PC-9 (cell line): Measurements from ENCODE around the gene LRP1-AS. TPM values are rescaled to one million over a fixed set of nuclear protein-coding genes. Genes with fewer than 3 reads are reported as not detected.

ENCODE experiments used
- BruUV-seq: library from RNA; stranded (reverse); fragments of 400-500 nt; replicated peaks from 2 replicates; lab custom pipeline; 2021; lab: Mats Ljungman, UMichigan
- CTCF ChIA-PET: fragments of 300-600 bp; sonication (Branson Sonifier 250); formaldehyde crosslinking; loops from one replicate; lab custom pipeline; 2022; ENCODE audit warnings: antibody characterized with exemption; lab: Charles Lee
- POLR2A ChIA-PET: fragments of 300-600 bp; sonication (Branson Sonifier 250); formaldehyde crosslinking; loops from one replicate; lab custom pipeline; 2022; ENCODE audit warnings: antibody characterized with exemption; ENCODE audit not compliant: unreplicated experiment; lab: Charles Lee
- DNase-seq, 2 experiments: peaks; one replicate each; pipeline versions ENCODE4 v3.0.0 to v3.0.0-alpha.2; 2015 to 2022; ENCODE audit warnings: mixed read lengths in 1 of 2
- H2AFZ ChIP-seq: fragments of 200-600 bp; sonication (generic); 2 replicates; pipeline ENCODE4 v1.8.1; 2017; ENCODE audit warnings: antibody characterized with exemption
- H3F3A ChIP-seq: fragments of 200-600 bp; sonication (generic); 2 replicates; pipeline ENCODE4 v1.8.1; 2017; ENCODE audit warnings: antibody characterized with exemption, mild to moderate bottlenecking, low read depth; ENCODE audit not compliant: insufficient read depth
- H3K27ac ChIP-seq: fragments of 200-600 bp; sonication (generic); 2 replicates; pipeline ENCODE4 v1.6.1; 2016; ENCODE audit warnings: mixed run types
- H3K27me3 ChIP-seq: fragments of 200-600 bp; sonication (generic); 2 replicates; pipeline ENCODE4 v1.6.1; 2016; ENCODE audit warnings: low read depth, mixed run types; ENCODE audit not compliant: insufficient read depth
- H3K36me3 ChIP-seq: fragments of 200-600 bp; sonication (generic); 2 replicates; pipeline ENCODE4 v1.6.1; 2016; ENCODE audit warnings: low read depth, mixed run types
- H3K4me1 ChIP-seq: fragments of 200-600 bp; sonication (generic); replicated peaks from 2 replicates; pipeline ENCODE4 v1.6.1; 2016; ENCODE audit warnings: mixed run types; ENCODE audit not compliant: insufficient read depth
- H3K4me2 ChIP-seq: fragments of 200-600 bp; sonication (generic); 2 replicates; pipeline ENCODE4 v1.6.1; 2017; ENCODE audit warnings: mixed run types
- H3K4me3 ChIP-seq: fragments of 200-600 bp; sonication (generic); 2 replicates; pipeline ENCODE4 v1.6.1; 2016; ENCODE audit warnings: mixed run types
- H3K79me2 ChIP-seq: fragments of 200-600 bp; sonication (generic); 2 replicates; pipeline ENCODE4 v1.6.1; 2017; ENCODE audit warnings: low read depth, mixed run types
- H3K9me2 ChIP-seq: fragments of 200-600 bp; sonication (generic); 2 replicates; pipeline ENCODE4 v1.8.1; 2017; ENCODE audit warnings: mild to moderate bottlenecking; ENCODE audit not compliant: insufficient read depth
- H3K9me3 ChIP-seq: fragments of 200-600 bp; sonication (generic); 2 replicates; pipeline ENCODE4 v1.8.1; 2016; ENCODE audit warnings: low read depth; ENCODE audit not compliant: insufficient read depth
- H4K20me1 ChIP-seq: fragments of 200-600 bp; sonication (generic); 2 replicates; pipeline ENCODE4 v1.8.1; 2017; ENCODE audit not compliant: insufficient read depth
- EZH2 ChIP-seq: fragments of 200-600 bp; sonication (generic); IDR thresholded peaks from 2 replicates; pipeline ENCODE4 v1.8.0; 2017; ENCODE audit warnings: antibody characterized with exemption, low read depth
- intact Hi-C: fragments of 100-400 bp; cut with micrococcal nuclease; formaldehyde crosslinking; loops from one replicate; pipeline ENCODE4 v1.10.0; 2022; ENCODE audit not compliant: unreplicated experiment
- total RNA-seq: library from RNA; stranded (reverse); gene quantifications from 2 replicates; pipeline ENCODE4 v1.2.3, GENCODE V29; 2021
- TF ChIP-seq, protein P1 (sequence below): fragments of 200-600 bp; sonication (generic); conservative IDR thresholded peaks from 2 replicates; pipeline ENCODE4 v1.6.1; 2017; ENCODE audit warnings: mixed run types, antibody characterized with exemption, mild to moderate bottlenecking, moderate library complexity

LRP1-AS gene
- total RNA-seq, 1 experiment from 2014 or later: not detected

DNA sequence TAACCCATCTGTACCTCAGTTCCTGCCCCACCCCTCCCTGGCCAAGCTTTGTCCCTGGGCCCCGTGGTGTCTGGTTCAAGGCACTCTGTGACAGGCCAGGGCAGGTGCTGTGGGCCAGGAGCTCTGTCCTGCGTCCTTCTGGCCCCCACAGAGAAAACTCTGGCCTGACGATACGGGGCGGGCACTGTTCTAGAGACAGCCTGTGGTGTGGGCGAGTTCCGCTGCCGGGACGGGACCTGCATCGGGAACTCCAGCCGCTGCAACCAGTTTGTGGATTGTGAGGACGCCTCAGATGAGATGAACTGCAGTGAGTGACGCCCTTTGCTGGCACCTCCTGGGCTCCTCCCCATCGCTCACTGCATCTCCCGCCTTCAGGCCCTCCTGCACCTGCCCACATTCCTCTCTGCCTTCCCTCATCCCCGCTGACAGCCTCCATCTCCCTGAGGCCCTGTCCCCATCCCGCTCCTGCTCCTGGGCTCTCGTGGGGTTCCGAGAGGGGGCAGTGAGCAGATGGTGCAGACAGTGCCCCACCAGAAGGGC, 46.4 kb upstream of the LRP1-AS start:
- H4K20me1 ChIP-seq: no peaks in the 10 kb centered on the region
- no peaks in the 10 kb centered on the region for H3K9me2 ChIP-seq
- H3K79me2 ChIP-seq: no peaks in the 10 kb centered on the region
- no TSS peak for BruUV-seq
- no peaks in the 10 kb centered on the region for H3K27me3 ChIP-seq
- TF ChIP-seq, protein P1, sequence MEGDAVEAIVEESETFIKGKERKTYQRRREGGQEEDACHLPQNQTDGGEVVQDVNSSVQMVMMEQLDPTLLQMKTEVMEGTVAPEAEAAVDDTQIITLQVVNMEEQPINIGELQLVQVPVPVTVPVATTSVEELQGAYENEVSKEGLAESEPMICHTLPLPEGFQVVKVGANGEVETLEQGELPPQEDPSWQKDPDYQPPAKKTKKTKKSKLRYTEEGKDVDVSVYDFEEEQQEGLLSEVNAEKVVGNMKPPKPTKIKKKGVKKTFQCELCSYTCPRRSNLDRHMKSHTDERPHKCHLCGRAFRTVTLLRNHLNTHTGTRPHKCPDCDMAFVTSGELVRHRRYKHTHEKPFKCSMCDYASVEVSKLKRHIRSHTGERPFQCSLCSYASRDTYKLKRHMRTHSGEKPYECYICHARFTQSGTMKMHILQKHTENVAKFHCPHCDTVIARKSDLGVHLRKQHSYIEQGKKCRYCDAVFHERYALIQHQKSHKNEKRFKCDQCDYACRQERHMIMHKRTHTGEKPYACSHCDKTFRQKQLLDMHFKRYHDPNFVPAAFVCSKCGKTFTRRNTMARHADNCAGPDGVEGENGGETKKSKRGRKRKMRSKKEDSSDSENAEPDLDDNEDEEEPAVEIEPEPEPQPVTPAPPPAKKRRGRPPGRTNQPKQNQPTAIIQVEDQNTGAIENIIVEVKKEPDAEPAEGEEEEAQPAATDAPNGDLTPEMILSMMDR: no peak
- no peak for TF ChIP-seq EZH2
- H2AFZ ChIP-seq: no peak overlapping the region
- H3K27ac ChIP-seq: no peak overlapping the region
- ChIA-PET CTCF (no interaction called here), POLR2A (no interaction called here)
- no peaks in the 10 kb centered on the region for H3K4me1 ChIP-seq
- intact Hi-C loops: no loop called here
- H3K4me3 ChIP-seq: no peak overlapping the region
- H3K36me3 ChIP-seq: no peaks in the 10 kb centered on the region
- no peak for DNase-seq
- H3K4me2 ChIP-seq: no peak overlapping the region
- no peaks in the 10 kb centered on the region for H3F3A ChIP-seq
- no peaks in the 10 kb centered on the region for H3K9me3 ChIP-seq

DNA sequence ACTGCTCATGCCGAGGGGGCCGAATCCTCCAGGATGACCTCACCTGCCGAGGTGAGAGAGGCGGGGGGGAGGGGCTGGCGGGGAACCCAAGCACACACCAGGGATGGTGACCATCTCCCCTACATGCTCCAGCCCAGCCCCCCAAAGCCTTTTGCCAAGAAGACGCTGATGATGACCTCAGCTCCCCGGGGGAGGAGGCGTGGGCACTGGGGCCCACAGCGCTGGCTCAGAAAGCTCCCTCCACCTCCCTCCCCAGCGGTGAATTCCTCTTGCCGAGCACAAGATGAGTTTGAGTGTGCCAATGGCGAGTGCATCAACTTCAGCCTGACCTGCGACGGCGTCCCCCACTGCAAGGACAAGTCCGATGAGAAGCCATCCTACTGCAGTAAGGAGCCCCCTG, 45.5 kb upstream of the LRP1-AS start:
- no peak overlapping the region for H3K4me3 ChIP-seq
- no peaks in the 10 kb centered on the region for H3K27me3 ChIP-seq
- H3K36me3 ChIP-seq: no peaks in the 10 kb centered on the region
- H3K4me2 ChIP-seq: no peak overlapping the region
- BruUV-seq: no TSS peak
- H3K4me1 ChIP-seq: no peaks in the 10 kb centered on the region
- no peaks in the 10 kb centered on the region for H3K79me2 ChIP-seq
- DNase-seq: no peak
- TF ChIP-seq EZH2: no peak
- TF ChIP-seq, protein P1: no peak
- H3K9me2 ChIP-seq: no peaks in the 10 kb centered on the region
- no peaks in the 10 kb centered on the region for H3F3A ChIP-seq
- no peaks in the 10 kb centered on the region for H4K20me1 ChIP-seq
- no peak overlapping the region for H3K27ac ChIP-seq
- ChIA-PET POLR2A (no interaction called here), CTCF (no interaction called here)
- no peak overlapping the region for H2AFZ ChIP-seq
- H3K9me3 ChIP-seq: no peaks in the 10 kb centered on the region
- intact Hi-C loops: no loop called here

DNA sequence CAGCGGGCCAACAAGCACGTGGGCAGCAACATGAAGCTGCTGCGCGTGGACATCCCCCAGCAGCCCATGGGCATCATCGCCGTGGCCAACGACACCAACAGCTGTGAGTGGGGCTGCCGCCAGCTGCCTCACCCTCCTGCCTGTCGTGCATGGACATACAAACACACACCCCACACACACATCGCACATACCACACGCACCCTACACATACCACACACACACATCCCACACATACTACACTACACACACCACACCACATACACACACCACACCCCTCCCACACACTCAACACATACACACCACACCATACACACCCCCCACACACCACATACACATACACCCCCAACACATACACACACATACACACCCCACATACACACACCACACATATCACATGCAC, 44.0 kb upstream of the LRP1-AS start:
- Histone ChIP-seq H3K4me1 (no peaks in the 10 kb centered on the region), H3F3A (no peaks in the 10 kb centered on the region), H3K9me3 (no peaks in the 10 kb centered on the region), H3K4me3 (no peak overlapping the region), H2AFZ (no peak overlapping the region), H3K27me3 (no peaks in the 10 kb centered on the region), H3K36me3 (no peaks in the 10 kb centered on the region), H3K9me2 (no peaks in the 10 kb centered on the region), H3K79me2 (no peaks in the 10 kb centered on the region), H3K4me2 (no peak overlapping the region), H3K27ac (no peak overlapping the region), H4K20me1 (no peaks in the 10 kb centered on the region)
- no peak for TF ChIP-seq EZH2
- TF ChIP-seq, protein P1: no peak
- ChIA-PET POLR2A (no interaction called here), CTCF (interaction anchor here (0.5 kb wide), 1 partner anchor 59 kb away, joined by 4 read pairs; no protein-coding TSS in a partner anchor)
- no TSS peak for BruUV-seq
- intact Hi-C loops: no loop called here
- no peak for DNase-seq
